Brain microvascular endothelial cell (primary cell): ENCODE measurements around the gene SEC23A.
"Not testable (repeated sequence)": the region's sequence is repeated elsewhere in the genome, so short reads cannot be mapped to it uniquely, and the experiment has no call there.

Source experiments
- DNase-seq: peaks from one replicate; pipeline ENCODE4 v3.0.0-alpha.2; 2020
- H3K27ac ChIP-seq: fragments of 250-450 bp; sonication (Bioruptor Pico); 2 replicates; pipeline ENCODE4 v1.5.1; 2020; ENCODE audit warnings: mild to moderate bottlenecking, moderate library complexity
- H3K27me3 ChIP-seq: fragments of 250-450 bp; sonication (Bioruptor Pico); replicated peaks from 2 replicates; pipeline ENCODE4 v1.5.1; 2020; ENCODE audit warnings: mild to moderate bottlenecking
- H3K36me3 ChIP-seq: fragments of 250-450 bp; sonication (Bioruptor Pico); replicated peaks from 2 replicates; pipeline ENCODE4 v1.5.1; 2020; ENCODE audit warnings: mild to moderate bottlenecking
- H3K4me3 ChIP-seq: 2 replicates; pipeline ENCODE4 v1.5.1; 2011; ENCODE audit warnings: low read depth, mild to moderate bottlenecking, control low read depth, low read length, moderate library complexity
- in situ Hi-C: cut with HindIII; loops from 2 replicates; pipeline ENCODE4 v1.10.0; 2017; ENCODE audit warnings: low sequenced_read_pairs, low pct_ligation_motif_present
- TF ChIP-seq, protein P1 (sequence below): IDR thresholded peaks from 2 replicates; pipeline ENCODE4 v1.5.1; 2011; ENCODE audit warnings: low read depth, mild to moderate bottlenecking, moderate library complexity, low read length, control low read depth, inconsistent platforms; ENCODE audit errors: missing control alignments

Gene SEC23A

DNA sequence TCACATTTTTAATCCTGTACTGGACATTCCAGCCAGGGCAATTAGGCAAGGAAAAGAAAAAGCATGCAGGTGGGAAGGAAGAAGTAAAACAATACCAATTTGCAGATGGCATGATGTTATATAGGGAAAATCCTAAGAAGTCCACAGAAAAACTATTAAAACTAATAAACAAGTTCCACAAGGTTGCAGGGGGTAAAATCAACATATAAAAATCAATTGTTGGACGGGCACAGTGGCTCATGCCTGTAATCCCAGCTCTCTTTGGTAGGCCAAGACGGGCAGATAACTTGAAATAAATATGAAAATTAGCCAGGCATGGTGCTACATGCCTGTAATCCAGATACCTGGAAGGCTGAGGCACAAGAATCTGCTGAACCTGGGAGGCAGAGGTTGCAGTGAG lies 31.9 kb downstream of the SEC23A start:
- Histone ChIP-seq H3K27ac (no peak overlapping the region), H3K27me3 (no peaks in the 10 kb centered on the region), H3K36me3 (peaks cover 50% of the 10 kb centered on the region), H3K4me3 (no peak overlapping the region)
- no peak for DNase-seq
- TF ChIP-seq, protein P1, sequence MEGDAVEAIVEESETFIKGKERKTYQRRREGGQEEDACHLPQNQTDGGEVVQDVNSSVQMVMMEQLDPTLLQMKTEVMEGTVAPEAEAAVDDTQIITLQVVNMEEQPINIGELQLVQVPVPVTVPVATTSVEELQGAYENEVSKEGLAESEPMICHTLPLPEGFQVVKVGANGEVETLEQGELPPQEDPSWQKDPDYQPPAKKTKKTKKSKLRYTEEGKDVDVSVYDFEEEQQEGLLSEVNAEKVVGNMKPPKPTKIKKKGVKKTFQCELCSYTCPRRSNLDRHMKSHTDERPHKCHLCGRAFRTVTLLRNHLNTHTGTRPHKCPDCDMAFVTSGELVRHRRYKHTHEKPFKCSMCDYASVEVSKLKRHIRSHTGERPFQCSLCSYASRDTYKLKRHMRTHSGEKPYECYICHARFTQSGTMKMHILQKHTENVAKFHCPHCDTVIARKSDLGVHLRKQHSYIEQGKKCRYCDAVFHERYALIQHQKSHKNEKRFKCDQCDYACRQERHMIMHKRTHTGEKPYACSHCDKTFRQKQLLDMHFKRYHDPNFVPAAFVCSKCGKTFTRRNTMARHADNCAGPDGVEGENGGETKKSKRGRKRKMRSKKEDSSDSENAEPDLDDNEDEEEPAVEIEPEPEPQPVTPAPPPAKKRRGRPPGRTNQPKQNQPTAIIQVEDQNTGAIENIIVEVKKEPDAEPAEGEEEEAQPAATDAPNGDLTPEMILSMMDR: no peak
- in situ Hi-C loops: no loop called here

DNA sequence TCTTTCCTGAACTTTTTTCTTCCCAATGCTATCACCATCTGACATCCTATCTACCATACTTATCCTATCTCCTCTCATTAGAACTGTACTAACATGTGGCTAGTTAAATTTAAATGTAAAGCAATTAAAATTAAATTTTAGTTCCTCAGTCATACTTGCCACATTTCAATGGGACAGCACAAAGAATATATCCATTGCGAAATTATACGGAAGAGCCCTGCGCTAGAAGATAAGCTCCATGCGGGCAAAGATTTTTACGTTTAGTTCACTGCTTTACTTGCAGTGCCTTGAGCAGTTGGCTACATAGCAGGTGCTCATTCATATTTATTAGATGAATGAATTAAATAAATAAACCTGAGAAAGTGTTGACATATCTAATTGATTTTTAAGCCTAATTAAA lies 33.1 kb downstream of the SEC23A start:
- DNase-seq: no peak
- Histone ChIP-seq H3K27me3 (no peaks in the 10 kb centered on the region), H3K27ac (no peak overlapping the region), H3K36me3 (peaks cover 53% of the 10 kb centered on the region), H3K4me3 (no peak overlapping the region)
- in situ Hi-C loops: no loop called here
- TF ChIP-seq, protein P1: no peak

DNA sequence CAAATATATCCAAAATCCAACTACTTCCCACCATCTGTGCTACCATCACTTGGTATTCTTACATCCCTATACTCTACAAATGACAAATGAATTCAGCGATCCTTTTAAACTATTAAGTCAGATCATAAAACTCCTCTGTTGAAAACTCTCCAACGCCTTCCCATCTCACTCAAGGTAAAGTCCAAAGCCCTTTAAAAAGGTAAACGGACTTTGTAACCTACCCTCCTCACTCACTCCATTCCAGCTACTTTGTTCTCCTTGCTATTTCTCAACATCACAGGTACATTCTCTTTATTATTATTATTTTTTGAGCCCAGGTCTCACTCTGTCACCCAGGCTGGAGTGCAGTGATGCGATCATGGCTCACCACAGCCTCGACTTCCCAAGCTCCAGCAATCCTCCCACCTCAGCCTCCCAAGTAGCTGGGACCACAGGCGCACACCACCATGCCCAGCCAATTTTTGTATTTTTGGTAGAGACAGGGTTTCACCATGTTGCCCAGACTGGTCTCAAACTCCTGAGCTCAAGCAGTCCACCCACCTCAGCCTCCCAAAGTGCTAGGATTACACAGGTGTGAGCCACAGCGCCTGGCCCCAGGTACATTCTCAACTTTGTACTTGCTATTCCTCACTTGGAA lies 33.7 kb downstream of the SEC23A start:
- H3K27ac ChIP-seq, in situ Hi-C loops, H3K27me3 ChIP-seq, DNase-seq, H3K4me3 ChIP-seq: not testable (repeated sequence)
- H3K36me3 ChIP-seq: peaks cover 53% of the 10 kb centered on the region

DNA sequence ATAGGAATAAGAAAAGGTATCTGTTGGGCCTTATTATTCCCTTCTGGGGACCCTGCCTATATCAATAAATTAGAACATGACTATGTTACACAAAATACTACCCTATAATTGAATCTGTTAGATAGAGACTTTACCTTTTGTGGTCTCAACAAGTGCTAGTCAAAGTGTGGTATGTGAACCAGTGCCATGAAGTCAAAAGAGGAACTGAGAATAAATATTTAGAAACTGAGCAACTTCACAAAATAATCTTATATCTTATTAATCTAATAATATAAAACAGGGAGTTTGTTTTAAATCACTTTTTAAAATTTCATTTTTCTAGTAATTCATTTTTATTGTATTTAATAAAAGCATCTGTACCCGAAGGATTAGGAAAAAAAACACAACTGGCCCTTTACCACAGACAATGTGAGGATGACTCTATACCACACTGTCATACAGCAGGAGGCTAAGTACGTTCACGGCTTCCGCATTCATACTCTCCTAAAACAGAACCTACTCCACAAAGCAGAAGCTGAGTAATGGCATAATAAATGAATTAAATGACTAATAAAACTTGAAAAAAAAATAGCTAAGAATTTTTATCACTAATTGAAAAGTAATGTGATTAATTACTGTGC lies 42.1 kb downstream of the SEC23A start:
- Histone ChIP-seq H3K36me3 (peaks cover 58% of the 10 kb centered on the region), H3K27ac (no peak overlapping the region), H3K4me3 (no peak overlapping the region), H3K27me3 (no peaks in the 10 kb centered on the region)
- TF ChIP-seq, protein P1: no peak
- in situ Hi-C loops: no loop called here
- no peak for DNase-seq

DNA sequence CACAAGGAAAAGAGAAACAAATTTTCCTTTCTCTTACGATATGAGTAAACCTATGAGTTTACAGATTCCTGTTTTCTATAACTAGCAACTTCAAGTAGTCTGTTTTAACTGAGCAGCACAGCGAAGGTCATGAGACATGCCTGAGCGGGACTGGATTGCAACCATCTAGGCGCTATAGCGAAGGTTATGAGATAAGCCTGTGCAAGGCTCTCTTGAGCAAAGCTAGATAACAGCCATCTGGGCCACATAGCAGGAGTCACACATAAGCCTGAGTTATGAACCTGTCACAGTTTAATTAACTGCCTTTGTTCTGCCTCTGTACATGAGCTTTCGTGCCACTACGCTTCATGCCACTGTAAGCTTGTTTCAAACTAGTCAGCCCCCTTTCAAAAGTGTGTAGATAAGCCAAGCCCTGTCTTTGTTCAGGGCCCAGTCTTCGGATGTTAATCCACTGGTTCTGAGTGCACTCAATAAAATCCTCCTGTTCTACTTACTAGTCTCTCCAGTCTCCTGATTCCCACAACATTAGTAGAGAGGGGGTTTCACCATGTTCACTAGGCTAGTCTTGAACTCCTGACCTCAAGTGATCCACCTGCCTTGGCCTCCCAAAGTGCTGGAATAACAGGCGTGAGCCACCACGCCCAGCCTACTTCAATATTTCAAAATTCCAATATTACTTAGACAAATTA lies 47.1 kb downstream of the SEC23A start:
- DNase-seq: no peak
- Histone ChIP-seq H3K36me3 (peaks cover 58% of the 10 kb centered on the region), H3K27ac (no peak overlapping the region), H3K27me3 (no peaks in the 10 kb centered on the region), H3K4me3 (no peak overlapping the region)
- TF ChIP-seq, protein P1: no peak
- in situ Hi-C loops: no loop called here

DNA sequence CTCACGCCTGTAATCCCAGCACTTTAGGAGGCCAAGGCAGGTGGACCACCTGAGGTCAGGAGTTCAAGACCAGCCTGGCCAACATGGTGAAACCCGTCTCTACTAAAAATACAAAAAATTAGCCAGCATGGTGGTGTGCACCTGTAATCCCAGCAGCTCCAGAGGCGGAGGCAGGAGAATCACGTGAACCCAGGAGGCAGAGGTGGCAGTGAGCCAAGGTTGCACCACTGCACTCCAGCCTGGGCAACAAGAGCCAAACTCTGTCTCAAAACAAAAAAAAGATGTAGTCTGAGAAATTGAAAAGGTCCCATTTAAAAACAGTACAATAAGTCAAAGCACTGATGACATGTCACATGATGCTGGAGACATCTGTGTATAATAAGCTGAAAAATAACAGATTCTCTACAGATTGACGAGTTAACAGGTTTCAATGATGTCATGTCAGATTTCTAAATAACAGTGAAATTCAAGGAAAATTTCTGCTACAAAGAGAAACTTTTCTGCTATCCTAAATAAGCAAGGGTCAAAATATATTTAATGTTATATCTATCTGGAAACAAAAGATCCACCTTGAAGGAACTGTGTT lies 50.1 kb downstream of the SEC23A start:
- in situ Hi-C loops, H3K4me3 ChIP-seq: not testable (repeated sequence)
- H3K36me3 ChIP-seq: peaks cover 58% of the 10 kb centered on the region

More for the DNA sequence above, 50.1 kb downstream of the SEC23A start:
- not testable (repeated sequence) for DNase-seq, H3K27me3 ChIP-seq, H3K27ac ChIP-seq
